GM21737 (cell line): ENCODE results near the gene SUGT1.
"Not testable (repeated sequence)": the region's sequence is repeated elsewhere in the genome, so short reads cannot be mapped to it uniquely, and the experiment has no call there.

Experiments used
- ATAC-seq: cut with Tn5 transposase; IDR thresholded peaks from one replicate; pipeline ENCODE4 v1.9.1; 2021; ENCODE audit warnings: mild to moderate bottlenecking, moderate library complexity; ENCODE audit not compliant: unreplicated experiment

The SUGT1 gene

GRCh38 chr13:52665325-52665724, 12.7 kb downstream of the SUGT1 start:
- ATAC-seq, result no peak

DNA sequence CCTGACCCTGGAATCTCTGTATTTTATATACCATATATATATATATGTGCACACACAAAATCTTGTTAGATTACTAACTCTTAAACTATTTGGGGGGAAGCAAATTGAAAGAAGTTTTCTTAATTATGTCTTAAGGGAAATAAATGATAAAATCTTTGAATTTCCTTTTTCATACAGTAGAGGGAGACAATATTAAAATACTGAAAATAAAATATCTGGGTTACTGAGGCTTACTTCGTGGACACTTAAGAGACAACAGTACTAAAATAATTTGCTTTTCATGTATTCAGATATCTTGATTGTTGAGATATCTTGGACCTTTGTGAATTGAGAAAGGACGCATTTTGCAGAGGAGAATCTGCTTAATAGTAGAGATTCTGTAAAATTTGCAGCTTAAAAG, 17.0 kb downstream of the SUGT1 start:
- ATAC-seq, result no peak

GRCh38 chr13:52670726-52671125, 18.1 kb downstream of the SUGT1 start:
- ATAC-seq, result no peak

DNA sequence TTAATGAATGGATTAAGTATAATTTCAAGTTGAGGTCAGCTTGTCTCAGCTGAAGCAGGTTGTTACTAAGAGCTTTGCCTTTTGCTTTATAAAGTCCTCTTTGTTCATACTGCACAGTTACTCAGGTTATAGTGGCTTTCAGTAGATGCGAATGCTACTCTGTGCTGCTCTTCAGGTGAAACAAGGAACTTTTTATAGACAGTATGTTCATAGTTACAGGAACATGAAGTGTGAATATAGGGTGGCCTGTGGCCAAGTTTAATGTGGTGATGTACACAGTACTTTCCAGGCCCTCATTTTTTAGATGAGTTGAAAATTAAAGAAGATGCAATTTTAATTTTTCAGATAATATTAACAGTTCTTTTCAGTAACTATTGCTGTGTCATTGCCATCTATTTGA, 20.8 kb downstream of the SUGT1 start:
- no peak for ATAC-seq

DNA sequence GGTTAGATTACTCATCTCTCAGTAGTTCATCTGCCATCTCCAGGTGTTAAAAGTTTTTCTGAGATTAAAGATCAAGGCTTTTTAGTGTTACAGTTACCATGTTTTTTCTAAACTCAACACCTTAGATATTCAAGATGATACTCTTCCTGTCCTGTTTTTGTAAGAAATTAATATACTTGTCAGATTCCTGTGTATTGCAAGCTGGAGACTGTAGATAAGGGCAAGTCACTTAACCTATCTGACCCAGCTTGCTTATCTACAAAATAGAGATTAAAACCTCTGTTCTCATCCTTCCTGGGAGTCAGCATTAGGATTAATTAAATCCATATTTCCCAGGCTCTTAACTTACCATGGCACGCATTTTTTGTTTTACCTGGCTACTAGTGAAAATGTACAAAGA, 25.2 kb downstream of the SUGT1 start:
- no peak for ATAC-seq

DNA sequence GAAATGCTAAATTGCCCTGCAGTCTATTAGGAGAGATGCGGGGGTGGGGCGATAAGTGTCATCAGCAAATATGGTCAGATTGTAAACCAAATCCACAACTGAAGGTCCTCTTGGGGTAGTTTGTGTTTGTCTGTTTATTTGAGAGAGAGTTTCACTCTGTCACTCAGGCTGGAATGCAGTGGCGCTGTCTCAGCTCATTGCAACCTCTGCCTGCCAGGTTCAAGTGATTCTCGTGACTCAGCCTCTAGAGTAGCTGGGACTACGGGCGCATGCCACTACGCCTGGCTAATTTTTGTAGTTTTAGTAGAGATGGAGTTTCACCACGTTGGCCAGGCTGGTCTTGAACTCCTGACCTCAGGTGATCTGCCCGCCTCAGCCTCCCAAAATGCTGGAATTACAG, 33.2 kb downstream of the SUGT1 start:
- ATAC-seq, result not testable (repeated sequence)

GRCh38 chr13:52686376-52686775, 33.7 kb downstream of the SUGT1 start:
- no peak for ATAC-seq

- no peak for ATAC-seq
These were observed 43.2 kb downstream of the SUGT1 start for GRCh38 chr13:52695856-52696255.

DNA sequence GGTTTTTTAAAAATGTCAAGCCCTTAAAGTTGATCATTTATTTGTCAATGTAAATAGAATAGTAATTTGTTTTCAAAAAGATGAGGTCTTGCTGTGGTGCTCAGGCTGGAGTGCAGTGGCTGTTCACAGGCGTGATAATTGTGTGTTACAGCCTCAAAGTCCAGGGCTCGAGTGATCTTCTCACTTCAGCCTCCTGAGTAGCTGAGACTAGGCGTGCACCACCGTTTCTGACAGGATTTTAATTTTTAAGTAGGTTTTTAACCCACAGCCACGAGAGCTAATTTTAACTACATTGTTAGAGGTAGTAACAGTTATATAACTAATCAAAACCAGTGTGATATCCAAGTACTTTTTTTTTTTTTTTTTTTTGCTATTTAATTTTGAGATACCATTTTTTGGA, 43.9 kb downstream of the SUGT1 start:
- no peak for ATAC-seq

DNA sequence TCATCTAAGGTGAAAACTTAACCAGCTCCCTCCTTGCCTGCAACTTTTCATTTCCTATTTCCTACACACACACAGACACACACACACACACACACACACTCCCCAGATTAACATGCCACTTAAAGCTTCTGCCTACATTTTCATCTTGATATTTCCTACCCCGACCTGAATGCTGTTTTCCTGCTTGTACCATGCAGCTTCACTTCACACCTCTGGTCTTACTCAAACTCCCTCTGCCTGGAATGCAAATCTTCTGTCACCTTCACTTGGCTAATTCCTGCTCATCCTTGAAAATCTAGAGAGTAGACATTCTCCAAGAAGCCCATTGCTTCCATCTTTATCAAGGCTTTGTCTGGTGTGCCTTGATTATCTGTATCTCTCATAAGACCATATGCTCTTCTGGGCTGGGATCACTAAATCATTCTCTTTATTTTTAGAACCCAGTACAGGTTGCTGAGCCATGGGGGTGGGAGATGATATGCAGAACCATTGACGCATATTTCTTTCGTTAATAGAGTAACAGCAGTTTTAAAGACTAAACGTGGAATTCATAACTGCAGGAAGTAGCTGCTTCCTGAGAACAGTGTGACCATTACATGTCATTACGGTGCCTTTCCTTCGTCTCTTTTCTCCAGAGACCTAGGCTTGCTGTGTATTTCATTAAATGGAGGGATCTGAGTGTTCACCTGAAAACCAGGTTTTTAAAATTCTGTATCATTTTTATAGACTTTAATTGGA, 49.3 kb downstream of the SUGT1 start:
- ATAC-seq, result no peak

DNA sequence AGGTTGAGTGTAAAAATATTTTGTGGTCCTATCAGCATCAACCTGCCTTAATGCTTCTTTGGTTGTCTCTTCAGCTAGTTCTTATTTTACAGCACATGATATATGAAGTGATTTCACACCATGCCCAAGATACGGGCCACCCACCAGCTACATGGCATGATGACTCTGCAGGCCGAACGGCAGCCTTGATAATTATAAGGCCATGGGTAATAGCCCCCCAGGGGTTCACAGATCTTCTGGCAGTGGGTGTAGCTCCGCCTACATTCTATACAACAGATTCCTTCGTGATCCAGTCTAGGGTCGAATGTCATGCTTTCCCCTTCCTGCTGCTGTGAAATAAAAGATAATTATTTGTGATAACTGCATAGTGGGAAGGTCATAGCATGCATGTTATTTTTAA, 50.8 kb downstream of the SUGT1 start:
- no peak for ATAC-seq

DNA sequence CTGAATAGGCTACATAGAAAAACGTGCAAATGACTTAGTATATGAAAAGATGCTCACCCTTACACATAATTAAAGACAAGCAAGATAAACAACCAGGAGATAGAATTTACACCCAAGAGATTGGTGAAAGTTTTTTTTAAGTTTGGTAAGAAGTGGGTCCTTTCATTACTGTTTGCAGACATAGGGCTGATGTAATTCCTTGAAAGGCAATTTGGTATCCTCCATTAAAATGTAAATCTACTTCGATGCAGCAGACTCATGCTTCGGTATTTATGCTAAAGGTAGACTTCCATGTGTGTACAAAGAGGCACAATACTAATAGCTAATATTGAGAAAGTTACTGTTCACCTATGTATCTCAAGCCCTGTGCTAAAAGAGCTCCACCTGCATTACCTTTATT, 53.4 kb downstream of the SUGT1 start:
- no peak for ATAC-seq

DNA sequence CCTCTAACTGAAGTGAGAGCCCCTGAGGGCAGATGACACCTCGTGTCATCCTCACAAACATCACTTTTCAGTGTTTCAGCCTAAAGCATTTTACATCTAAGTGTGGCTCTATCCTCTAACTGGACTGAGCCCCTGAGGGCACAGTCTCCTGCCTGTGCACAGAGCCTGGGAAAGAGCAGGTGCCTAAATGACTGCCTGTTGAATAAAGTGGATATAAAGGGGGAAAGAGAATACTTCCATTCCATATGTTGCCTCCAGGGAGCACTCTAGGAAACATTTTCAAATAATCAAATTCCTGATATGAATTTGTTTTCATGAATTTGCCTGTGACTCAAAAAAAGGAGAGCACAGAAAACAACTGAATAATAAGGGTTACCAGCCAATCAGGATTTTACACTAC, 54.7 kb downstream of the SUGT1 start:
- ATAC-seq, result no peak

GRCh38 chr13:52708266-52708665, 55.6 kb downstream of the SUGT1 start:
- ATAC-seq, result not testable (repeated sequence)

DNA sequence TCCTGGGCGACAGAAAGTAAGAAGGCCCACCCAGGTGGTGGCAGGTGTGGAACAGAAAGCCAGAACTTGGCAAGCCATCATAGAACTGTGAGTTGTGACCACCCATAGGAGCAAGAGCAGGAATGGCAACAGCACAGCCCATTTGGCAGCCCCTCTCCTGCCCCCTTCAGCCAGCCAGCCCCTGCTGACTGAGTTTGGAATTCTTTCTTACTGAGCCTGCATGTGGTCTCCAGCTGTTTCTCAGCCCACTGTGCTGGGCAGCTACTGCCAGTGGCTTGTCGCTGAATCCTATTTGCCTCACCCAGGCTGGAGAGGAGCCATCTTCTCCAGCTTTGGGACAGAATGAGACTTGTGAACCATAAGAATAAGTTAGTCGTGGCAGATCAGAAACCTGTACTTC, 58.6 kb downstream of the SUGT1 start:
- no peak for ATAC-seq

DNA sequence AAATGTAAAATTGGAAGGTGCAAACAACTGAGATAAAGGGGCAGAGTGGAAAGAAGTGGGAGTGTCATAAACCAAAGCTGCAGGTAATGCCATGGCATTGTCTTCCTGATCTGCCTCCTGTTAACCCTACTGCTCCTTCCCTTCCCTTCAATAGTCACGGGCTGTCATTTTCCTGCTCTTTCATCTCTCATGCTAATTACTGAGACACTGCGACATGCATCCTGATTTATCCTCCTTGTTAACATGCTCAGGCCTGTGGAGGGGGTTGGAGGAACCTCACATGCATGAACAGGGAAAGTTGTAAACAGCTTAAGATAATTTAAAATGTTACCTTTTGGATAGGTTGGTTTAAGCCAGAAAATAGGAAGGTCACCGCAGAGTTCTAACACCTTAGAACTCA, 59.7 kb downstream of the SUGT1 start:
- no peak for ATAC-seq

DNA sequence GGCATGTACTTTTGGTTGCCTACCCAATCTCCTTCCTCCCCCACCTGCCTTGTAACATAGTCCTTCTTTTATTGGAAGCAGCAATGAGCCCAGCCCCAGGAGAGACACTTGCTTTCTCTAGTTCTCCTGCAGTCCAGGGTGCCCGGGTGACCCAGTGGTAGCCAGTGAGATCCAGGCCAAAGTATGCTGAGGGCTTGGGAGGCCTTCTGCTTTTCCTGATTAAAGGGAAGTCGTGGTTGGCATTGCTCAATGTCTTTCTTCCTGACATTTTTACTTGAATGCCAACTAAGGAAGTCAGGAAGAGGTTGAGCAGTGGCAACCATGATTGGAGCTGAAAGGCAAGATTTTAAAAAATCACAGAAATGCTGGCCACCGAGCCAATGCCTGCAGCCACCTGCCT, 61.3 kb downstream of the SUGT1 start:
- ATAC-seq, result no peak

- not testable (repeated sequence) for ATAC-seq
These were observed 68.3 kb downstream of the SUGT1 start for GRCh38 chr13:52720904-52721303.

DNA sequence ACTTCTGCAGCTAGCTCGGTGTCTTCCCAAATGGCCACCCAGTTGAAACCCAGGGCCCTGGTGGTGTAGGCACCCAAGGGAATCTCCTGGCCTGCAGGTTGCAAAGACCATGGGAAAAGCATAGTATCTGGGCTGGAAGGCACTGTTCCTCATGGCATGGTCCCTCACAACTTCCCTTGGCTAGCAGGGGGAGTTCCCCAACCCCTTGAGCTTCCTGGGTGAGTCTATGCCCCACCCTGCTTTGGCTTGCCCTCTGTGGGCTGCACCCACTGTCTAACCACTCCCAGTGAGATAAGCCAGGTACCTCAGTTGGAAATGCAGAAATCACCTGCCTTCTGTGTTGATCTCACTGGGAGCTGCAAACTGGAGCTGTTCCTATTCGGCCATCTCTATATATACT, 68.7 kb downstream of the SUGT1 start:
- not testable (repeated sequence) for ATAC-seq

- no peak for ATAC-seq
These were observed 70.5 kb downstream of the SUGT1 start for GRCh38 chr13:52723181-52723580.

GRCh38 chr13:52725302-52725701, 72.7 kb downstream of the SUGT1 start:
- no peak for ATAC-seq

- ATAC-seq, result no peak
These were observed 73.6 kb downstream of the SUGT1 start for GRCh38 chr13:52726258-52726657.

DNA sequence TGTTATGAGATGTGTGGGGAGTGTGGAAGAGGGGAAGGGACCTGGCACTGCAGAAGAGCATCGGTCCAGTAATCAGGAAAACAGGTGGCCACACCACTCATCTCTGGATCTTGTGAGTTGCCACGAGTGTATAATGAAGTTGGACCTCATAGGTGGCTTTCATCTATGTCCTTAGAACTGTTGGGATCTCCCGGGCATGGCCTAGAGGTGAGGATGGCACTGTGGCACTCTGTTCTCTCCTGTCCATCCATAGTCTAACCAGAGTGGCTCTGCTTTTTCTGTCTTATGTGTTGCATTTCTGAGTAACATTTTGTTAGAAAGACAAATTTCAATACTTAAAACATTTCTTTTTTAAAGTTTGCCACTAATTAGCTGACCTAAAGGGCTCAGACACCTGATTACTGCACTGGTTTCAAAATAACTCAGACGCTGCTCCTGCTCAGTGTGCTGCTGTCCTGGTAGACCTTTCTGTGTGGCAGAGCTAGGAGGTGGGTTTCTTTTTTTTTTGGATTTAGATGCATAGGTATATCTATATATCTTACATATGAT, 81.5 kb downstream of the SUGT1 start:
- ATAC-seq, result no peak
